Activated CD4-positive, alpha-beta T cell treated with anti-CD3 and anti-CD28 coated beads for 24 hours (primary cell): ENCODE measurements around the gene LINC00237.

Source experiments
- DNase-seq, 2 donors: peaks; one replicate each; pipeline ENCODE4 v3.0.0-alpha.2; 2020; ENCODE audit warnings: low read depth in 2 of 2

The LINC00237 gene

DNA sequence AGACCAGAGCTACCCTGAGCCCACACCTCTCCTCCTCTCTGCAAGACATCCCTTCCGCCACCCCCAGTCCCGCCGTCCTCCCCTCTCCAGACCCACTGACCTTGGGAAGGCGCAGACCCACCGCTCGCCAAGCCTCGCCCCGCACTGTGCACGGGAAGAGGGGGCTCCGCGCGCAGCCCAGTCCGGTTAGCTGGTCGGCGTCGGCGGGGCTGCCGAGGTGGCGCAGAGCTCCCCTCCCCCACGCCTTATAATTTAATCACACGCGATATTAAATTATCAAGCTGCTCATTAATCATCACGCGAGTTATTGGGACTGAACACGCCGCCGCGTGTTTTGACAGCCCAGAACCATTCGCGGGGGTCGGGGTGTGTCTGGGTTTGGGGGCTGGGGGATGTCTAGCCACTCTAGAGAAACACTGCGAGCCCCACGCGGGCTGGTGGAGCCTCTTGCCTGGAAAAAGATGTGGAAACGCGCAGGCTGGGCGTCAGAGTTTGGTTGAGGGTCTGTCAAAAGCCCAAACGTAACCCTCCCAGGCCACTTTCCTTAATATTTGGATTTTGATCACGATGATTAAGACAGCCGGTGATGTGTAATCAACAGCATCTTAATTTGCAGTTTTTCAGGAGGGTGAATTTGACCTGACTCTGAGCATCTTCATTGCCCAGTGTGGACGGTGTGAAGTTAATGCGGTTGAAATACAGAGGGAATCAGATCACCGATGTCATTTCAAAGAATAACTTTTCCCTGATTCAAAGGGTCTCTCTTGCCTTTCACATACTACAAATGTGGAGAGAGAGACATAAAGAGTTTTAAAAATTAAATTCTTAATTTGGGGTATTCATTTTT is at the start of gene LINC00237:
Gene LINC00237 (minus strand): TSS at position 188 of the 847 bp plus-strand sequence.
- DNase-seq: no peak

DNA sequence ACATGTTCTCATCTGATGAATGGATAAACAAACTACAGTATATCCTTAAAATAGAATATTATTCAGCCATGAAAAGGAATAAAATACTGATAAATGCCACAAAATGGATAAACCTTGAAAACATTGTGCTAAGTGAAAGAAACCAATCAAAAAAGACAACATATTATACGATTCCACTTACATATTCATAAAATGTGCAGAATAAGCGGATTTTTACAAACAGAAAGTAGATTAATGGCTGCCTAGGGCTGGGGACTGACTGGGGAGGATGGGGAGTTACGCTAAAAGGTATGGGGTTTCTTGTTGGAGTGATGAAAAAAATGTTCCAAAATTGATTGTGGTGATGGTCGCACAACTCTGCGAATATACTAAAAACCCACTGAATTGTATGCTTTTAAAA is 49.1 kb upstream of the LINC00237 start:
- DNase-seq: no peak

DNA sequence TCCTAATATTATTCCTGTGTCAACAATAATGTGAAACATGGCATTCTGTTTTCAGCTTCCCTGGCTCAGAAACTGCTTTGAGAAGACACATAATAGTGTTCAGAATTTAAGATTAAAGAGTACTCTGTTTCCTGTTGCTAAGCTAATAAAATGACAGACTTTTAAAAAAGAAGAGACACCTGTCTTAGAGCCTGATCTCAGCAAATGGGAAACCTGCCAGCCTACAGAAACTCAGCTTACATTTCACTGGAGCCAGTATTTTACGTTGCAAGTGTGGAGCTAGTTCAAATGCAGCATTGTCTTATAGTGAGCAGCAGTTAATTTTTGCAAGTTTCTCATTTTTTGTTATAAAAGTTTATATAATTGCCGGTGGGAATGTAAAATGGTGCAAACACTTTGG is 48.5 kb upstream of the LINC00237 start:
- no peak for DNase-seq

DNA sequence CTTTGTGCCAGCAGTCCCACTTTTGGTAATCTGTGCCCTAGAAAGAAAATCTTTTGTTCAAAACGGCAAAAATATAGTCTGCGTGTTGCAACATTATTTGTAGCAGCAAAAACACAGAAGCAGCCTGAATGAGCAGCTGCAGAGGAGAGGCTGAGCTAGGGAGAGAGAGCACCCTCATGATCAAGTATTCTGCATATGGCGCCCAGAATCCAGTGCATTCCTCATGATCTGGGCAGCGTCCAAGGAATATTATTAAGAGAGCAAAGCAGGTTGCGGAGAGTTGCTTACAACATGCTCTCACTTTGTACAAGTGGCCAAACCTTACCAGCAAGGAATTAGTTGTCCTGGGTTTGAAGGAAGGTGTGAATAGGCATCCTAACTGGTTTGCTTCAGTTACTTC is 45.6 kb upstream of the LINC00237 start:
- no peak for DNase-seq

DNA sequence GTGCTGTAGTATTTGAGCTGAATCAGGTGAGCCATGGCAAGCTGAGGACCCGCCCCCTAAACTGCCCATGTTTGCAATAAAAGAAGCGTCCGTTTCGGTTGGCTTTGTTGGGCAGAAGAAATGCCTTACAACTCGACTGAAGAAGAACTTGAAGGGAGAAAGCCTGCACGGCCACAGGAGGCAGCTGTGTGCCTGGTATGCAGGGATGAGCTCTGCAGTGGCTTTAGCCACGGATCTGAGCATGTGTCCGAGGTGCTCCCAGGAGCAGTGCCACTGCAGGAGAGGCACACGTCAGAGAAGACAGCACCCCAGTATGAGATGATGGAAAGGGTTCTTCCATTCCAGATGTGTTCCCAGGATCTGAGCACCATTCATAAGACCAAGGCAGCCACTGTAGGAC is 43.2 kb upstream of the LINC00237 start:
- no peak for DNase-seq

DNA sequence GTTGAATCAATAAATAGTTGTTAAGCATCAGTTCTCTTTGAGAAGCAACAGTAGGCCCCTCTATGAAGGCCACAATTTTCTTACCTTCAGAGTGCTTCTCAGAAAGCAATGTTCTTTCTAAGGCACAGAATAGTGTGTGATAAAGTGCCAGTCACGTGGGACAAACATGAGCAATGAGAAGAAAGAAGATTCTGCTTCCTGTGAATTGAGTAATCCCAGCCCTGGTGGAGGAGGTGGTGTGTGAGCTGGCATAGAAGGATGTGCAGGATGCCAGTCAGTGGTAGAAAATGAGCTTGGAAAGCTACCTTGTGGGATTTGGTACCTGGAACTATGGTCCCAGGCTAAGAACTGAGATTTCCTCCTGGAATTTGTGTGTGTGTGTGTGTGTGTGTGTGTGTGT is 41.4 kb upstream of the LINC00237 start:
- DNase-seq: no peak

DNA sequence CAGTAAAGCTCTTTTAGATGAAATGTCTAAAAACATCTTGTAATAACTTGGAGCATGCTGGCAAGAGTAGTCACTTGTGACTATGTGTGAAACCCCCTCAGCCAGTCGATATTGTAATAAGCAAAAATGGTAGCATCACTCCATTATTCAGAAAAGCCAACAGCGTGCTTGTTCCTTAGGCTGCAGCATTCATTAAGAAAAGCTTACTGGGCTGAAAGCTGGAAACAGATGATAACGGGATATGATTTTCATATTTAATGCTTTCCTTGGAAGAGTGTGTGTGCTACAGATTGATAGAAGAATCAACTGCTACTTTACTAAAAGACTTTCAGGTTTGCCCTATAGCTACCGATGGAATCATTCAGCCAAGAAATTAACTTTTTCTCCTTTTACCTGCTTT is 40.1 kb upstream of the LINC00237 start:
- no peak for DNase-seq

DNA sequence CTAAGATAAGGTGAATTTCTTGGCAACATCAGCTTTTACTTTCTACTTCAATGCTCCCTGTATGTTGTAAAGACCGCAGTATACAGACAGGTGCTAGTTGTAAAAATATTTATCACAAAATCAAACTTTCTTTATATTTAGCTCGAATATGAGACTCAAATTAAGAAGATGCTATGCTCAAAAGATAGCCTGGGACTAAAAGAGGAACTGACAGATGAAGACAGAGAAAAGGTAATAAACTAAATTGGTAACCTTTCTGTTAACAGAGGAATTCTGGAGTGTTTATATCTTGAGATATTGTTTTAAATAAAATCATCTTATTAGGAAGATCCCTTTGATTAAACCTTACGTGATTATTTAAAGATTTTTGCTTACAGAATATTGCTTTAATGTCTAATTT is 39.3 kb upstream of the LINC00237 start:
- DNase-seq: no peak

DNA sequence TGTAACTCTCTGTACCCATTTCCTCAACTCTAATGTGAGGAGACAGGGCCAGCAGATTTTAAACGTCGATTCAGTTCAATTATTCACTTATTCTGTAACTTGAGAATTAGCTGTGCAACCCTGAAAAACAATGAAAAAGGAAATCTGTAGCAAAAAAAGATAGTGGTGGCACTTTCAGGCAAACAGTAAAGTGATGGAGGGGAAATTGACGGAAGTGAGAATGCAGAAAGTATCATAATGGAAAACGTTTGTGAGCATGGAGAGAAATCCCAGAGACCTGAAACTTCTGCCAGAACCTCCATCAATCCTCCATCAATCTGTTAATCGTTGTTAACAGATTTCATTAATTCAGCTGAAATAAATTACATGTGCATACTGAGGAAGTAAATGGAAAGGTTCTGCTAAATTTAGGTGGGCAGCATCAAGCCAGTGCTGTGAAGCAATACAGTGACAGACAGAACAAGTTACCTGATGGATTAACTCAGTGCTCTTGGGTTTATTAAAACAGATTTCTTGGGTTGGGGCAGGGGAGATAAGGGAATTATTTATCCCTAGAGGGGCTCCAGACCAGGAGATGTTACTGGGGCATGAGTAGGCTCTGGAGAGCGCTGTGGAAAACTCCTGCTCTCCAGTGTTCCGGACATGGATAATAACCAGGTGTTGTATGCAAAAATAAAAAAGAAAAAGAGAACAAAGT is 37.2 kb upstream of the LINC00237 start:
- no peak for DNase-seq

DNA sequence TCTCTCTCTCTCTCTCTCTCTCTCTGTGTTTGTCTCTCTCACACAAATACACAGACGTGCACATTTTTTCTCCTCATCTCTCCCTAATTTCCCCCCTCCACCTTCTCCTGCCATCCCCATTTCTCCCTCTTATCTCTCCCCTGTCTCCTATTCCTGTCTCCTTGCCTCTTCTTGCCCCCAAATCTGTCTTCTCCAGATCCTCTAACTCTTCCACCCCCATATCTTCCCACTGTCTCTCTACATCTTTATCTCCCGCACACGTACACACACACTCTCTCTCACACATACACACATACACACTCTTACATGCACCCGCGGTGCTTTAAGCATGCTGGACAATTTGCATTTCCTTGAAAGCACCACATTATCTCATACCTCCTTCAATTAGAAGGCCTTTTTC is 35.7 kb upstream of the LINC00237 start:
- no peak for DNase-seq

DNA sequence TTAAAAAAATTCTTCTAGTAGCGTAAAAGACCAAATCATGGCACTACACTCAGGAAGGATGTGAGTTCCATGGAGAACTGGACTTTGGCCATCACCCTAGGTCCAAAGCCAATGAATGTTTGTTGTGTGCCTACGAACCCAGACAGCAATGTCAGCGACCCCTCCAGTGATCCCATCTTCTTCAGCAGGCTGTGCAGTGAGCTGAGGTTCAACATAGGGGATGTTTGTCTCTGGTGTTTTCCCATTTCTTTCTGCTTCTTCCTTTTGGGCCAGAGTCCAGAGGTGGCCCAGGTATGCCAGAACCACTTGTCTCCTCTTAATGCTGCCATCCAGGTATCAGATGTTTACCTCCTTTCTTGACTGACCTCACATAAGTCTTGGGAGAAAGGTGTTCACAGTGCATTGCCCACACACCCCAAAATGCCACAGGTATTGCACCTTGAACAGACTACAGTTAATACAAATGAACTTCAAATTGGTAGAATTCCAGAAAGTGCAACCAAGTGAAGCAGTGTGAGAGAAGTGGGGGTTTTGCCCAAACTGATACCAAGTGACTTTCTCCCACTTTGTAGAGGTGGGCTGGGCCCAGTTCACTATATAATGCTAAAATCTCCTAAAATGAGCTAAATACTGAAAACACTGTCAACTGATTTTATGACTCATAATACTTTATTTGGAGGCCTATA is 33.9 kb upstream of the LINC00237 start:
- DNase-seq: no peak

DNA sequence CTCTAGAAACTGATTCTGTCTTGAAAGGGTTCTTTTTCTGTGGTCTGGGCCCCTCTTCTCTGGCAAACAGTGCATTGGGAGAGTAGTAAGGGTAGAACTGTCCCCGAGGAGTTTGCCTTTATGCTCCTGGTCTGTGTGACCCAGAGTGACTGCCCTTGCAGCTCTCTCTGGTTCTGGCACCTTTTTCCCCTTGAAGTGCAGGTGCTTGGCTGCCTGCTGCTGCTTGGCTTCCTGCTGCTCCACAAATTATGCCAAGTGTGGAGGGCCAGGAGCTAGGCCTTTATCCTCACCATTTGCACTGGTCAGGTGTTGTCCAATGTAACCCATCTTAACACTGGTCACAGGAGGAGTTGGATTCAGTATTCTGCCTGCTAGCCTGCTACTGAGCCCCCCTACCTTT is 30.9 kb upstream of the LINC00237 start:
- DNase-seq: no peak

DNA sequence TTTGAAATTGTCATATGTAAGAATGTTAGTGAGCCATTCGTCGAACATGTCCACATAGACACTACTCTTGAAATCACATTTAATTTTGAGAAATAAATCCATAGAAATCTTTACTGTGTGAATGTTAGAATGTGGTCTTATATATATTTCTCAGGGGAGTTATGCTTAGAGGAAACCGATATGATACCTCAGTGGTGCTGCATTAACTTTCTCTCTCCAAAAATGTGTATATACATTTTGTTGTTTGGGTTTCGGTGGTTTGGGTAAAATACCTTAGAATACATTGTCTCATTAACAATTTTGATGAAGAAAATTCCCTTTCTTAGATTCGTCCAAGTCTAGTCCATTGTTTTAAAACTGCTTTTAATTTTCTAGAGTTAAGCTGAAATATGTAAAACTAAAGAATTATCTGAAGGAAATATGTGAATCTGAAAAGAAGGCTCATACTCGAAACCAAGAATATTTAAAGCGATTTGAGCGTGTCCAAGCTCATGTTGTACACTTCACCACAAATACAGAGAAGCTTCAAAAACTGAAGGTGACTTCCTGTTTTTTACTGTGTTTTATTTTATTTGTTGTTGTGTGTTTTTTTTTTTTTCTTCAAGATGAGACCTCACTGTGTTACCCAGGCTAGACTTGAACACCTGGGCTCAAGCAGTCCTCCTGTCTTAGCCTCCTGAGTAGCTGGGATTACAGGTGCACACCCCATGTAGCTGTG is 30.0 kb upstream of the LINC00237 start:
- no peak for DNase-seq

DNA sequence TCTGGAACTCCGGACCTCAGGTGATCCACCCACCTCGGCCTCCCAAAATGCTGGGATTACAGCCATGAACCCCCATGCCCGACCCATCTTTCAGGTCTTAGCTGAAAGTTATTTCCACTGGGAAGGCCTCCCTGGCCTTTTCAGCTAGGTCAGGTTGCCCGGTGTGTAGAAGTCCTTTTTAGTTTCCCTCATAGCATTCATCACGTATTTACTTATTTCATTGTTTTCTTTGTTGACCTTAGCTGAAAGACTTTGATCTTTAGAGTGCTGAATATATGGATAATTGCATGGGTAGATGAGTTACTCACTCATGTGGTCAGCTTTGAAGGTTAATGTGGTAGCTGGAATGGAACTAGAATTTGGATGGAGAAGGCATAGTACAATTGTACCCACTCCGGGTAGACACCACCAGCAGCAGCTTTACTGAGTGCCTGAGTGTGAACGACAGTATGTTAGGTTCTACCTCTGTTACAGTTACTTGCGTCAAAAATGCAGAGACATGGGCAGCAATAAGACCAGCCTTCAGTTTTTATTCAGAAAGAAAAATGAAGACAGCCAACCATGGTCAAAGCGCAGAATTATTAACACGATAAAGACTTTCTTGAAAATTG is 28.8 kb upstream of the LINC00237 start:
- DNase-seq: no peak

DNA sequence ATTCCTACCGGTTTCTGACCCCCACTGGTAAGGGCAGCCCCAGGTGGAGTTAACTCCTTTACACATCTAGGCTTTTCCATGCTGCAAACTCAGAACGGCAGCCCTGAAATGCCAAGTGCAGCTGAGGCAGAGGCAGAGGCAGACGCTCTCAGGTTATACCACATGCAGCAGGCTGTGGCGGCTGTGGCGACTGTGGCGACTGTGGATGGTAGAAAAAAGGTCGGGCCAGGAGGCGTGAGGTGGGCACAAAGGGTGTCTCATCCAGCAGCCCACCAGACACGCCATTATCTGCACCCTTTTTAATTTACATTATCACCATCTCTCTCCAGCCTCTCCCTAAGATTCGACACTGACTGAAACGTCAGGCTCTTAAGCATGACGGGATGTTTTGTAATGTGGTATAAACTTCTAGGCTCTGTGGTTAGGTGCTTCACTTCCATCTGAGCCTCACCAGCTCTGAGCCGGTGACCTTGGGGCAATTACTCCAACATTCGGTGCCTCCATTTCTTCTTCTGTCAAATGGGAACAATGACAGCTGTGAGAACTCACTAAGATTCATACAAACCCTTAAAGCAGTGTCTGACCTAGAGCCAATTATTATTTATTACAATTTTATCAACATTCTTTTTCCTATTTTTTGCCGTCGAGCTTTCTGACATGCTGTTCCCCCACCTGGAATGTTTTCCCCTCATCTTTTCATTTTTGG is 27.9 kb upstream of the LINC00237 start:
- DNase-seq: no peak

DNA sequence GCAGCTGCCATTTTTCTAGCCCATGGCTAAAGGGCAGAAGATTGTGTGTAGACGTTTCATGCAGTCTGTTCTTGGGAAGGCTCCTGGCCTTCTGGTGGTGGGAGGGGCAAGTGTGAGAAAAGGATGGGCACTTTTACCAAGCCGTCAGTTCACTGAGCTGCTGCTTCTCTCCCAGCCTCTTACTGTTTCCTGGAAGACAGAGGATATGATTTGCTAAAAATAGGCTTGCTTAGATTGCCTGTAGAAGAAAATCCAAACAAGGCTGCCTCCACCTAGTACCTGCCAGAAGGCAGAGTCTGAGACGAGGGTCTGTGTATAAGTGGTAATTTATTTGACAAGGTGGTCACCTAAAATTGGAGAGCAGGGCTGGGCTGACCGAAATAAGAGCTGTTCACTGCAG is 27.2 kb upstream of the LINC00237 start:
- DNase-seq: no peak

DNA sequence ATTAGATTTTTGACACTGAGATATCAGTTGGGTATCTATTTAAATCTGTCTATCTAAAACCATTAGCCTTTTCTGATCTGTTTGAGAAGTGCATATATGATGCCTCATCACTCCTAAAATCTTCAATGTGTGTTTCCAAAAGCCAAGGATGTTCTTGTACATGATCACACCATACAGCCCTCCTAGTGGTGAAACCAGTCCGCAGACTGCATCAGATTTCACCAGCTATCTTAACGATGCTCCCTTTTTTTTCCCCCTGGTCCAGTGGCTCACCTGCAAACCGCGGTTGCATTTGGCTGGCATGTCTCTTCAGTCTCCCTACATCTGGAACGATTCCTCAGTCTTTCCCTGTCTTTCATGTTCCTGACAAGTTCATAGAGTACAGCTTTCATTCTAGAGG is 23.7 kb upstream of the LINC00237 start:
- no peak for DNase-seq

DNA sequence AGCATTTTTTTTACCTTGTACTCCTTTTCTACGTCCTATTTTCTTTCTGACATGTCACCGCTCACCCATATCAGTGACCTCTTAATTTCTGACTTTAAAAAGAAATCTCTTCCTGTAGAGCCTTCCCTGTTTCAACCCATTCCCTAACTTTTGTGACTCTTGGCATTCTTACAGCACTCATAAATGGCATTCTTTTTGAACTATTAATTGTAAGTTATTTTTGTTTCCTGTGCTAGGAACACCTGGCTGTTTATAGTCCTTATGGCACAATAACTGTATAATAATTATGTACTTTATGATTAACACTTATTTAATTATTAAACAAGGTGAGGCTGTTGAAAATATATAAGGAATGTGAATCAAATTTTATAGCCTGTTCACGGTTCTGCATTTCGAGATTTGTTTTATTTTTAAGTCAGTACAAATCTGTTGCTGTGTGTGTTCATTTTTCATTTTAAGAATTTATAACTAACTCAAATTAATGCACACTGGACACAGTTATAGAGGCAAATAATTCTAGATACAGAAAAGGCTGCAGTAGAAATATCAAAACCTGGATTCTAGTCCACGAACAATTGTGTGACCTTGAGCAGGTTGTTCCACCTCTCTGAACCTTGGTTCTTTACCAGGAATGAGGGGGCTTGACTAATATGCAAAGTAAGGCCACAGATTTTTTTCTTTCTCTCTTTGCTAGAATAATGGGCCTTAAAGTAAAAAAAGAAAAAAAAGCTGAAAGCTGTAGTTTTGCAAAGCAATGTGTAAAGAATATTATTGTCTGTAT is 21.2 kb upstream of the LINC00237 start:
- no peak for DNase-seq

DNA sequence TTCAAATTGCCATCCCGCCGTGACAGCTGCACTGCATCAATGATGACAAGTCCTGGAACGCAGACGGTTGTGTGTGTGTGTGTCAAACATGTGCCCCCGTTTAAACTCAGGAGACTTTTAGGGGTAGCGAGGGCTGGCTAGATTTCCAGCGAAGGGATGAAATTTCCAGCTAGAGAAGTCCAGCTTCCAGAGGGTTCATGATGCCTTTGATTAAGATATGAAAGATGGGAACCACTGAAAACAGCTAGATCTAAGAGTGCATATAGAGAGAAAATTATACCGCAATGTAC is 20.4 kb upstream of the LINC00237 start:
- no peak for DNase-seq

DNA sequence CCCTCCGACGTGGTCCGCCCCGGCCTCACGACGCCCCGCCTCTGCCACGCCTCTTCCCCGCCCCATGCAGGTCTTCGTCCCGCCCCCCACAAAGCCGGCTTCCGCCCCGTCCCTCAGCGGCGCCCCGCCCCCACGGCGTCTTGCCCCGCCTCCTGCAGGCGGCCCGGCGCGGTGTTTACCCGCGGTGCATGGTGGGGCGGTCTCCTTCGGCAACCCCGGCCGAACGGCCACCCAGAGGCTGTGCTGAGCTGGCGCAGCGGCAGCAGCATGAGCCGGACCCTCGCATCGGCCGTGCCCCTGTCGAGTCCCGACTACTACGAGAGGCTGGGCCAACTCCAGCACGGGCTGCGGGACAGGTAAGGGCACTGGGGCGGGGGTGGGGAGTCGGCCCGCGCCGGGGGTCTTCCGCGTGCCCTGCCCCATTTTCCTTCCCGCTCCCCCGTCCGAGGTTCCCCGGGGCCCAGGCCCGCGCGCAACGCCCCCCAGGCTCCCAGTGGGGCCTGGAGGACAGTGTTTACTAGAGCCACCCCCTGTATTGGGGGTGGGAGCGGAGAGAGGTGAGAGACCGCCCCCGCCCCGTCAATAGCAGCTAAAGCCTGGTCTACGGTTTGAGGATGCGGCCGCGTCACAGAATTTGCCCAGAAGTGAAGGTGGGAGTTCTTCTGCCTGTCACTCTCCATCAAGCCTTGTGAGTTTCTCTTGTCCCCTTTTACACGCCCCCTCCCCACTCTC is 19.9 kb upstream of the LINC00237 start, which contains the start of gene KIZ:
Gene KIZ (plus strand): TSS at position 234 of the 732 bp plus-strand sequence. CDS start 34 bp downstream, at position 268.
- DNase-seq: peak; percentile 96 to 98
